ENCODE measurements around the gene HAND2. TPM values are rescaled to one million over a fixed set of nuclear protein-coding genes. Genes with fewer than 3 reads are reported as not detected.

Gene HAND2
- total and polyA plus RNA-seq, 10 donors: 0.80 to 6.3 (median 1.8) TPM

DNA sequence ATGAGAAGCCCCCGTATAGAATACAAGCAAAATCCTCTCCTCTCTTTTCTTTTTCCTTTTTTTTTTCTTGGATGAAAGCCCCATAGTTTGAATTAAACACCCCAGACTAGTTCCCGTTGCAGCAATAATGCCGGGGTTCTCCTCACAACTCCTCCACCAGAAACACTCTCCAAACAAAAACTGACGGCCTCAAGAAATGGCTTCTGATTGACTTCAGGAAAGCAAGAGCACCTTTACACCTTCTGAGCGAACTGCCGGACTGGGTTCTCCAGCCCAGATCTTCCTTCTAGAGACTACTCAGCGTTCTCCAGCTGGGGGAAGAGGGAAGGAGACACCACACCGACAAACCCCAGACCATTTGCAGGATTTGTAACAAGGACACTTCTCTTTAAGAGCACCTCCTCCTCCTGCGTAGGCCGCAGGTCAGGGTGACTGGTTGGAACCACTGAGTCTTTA, 4.0 kb downstream of the HAND2 start:
- DNase-seq: no peak
- no peaks in the 10 kb centered on the region for H3K36me3 ChIP-seq

GRCh38 chr4:173525118-173526011, 4.7 kb downstream of the HAND2 start:
- Histone ChIP-seq H3K4me3 (peak overlapping the region in 2 of 8 donors; percentile 5 to 9), H3K27me3 (replicated peaks in 1 of 7) (peaks cover 3 to 100% (median 97%) of the 10 kb centered on the region in 7 donors), H3K9me3 (peaks cover 0 to 9% (median 0%) of the 10 kb centered on the region in 8 donors), H3K36me3 (no peaks in the 10 kb centered on the region), H3K27ac (peak overlapping the region in 1 of 8 donors; percentile 78), H3K4me1 (peaks cover 0 to 53% (median 38%) of the 10 kb centered on the region in 6 donors)
- intact Hi-C loops (cut with DNase I; ENCODE audit: low total_unique reads): no loop called here
- DNase-seq: peak; percentile 66
- WGBS, 5 donors: 11 to 18% (median 15%) methylated on average over 45 to 48 of the region's 48 CpGs
- TF ChIP-seq POLR2A (IDR thresholded peaks at IDR 0.05) (no peak), POLR2AphosphoS5 (IDR thresholded peaks at IDR 0.05) (peak in 1 of 3 donors; percentile 46)

More for the DNA sequence above, 4.0 kb downstream of the HAND2 start:
- Histone ChIP-seq H3K4me3 (peak overlapping the region in 1 of 8 donors; percentile 44), H3K9me3 (peaks cover 0 to 9% (median 0%) of the 10 kb centered on the region in 8 donors), H3K27me3 (replicated peaks in 1 of 7) (peaks cover 3 to 100% (median 97%) of the 10 kb centered on the region in 7 donors), H3K4me1 (peaks cover 5 to 58% (median 44%) of the 10 kb centered on the region in 6 donors), H3K27ac (peak overlapping the region in 1 of 8 donors; percentile 78)
- intact Hi-C loops (cut with DNase I; ENCODE audit: low total_unique reads): no loop called here
- TF ChIP-seq, protein P1, sequence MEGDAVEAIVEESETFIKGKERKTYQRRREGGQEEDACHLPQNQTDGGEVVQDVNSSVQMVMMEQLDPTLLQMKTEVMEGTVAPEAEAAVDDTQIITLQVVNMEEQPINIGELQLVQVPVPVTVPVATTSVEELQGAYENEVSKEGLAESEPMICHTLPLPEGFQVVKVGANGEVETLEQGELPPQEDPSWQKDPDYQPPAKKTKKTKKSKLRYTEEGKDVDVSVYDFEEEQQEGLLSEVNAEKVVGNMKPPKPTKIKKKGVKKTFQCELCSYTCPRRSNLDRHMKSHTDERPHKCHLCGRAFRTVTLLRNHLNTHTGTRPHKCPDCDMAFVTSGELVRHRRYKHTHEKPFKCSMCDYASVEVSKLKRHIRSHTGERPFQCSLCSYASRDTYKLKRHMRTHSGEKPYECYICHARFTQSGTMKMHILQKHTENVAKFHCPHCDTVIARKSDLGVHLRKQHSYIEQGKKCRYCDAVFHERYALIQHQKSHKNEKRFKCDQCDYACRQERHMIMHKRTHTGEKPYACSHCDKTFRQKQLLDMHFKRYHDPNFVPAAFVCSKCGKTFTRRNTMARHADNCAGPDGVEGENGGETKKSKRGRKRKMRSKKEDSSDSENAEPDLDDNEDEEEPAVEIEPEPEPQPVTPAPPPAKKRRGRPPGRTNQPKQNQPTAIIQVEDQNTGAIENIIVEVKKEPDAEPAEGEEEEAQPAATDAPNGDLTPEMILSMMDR (IDR thresholded peaks at IDR 0.05 in 8 of 11, conservative IDR thresholded peaks at IDR 0.05 in 3 of 11): no peak
- TF ChIP-seq POLR2AphosphoS5 (IDR thresholded peaks at IDR 0.05) (no peak), POLR2A (IDR thresholded peaks at IDR 0.05) (no peak)
- 28 to 36% (median 35%) methylated on average over 10 of the region's 10 CpGs for WGBS, 5 donors

- TF ChIP-seq POLR2A (IDR thresholded peaks at IDR 0.05): no peak
- TF ChIP-seq, protein P1 (IDR thresholded peaks at IDR 0.05 in 8 of 11, conservative IDR thresholded peaks at IDR 0.05 in 3 of 11): no peak
- TF ChIP-seq POLR2AphosphoS5 (IDR thresholded peaks at IDR 0.05): no peak
- Histone ChIP-seq H3K27ac (peak overlapping the region in 1 of 8 donors; percentile 78), H3K27me3 (replicated peaks in 1 of 7) (peaks cover 3 to 100% (median 97%) of the 10 kb centered on the region in 7 donors), H3K9me3 (peaks cover 0 to 9% (median 0%) of the 10 kb centered on the region in 8 donors), H3K4me3 (no peak overlapping the region), H3K4me1 (peaks cover 0 to 46% (median 29%) of the 10 kb centered on the region in 6 donors), H3K36me3 (no peaks in the 10 kb centered on the region)
- 30 to 39% (median 33%) methylated on average over 25 of the region's 25 CpGs for WGBS, 5 donors
- intact Hi-C loops (cut with DNase I; ENCODE audit: low total_unique reads): no loop called here
- DNase-seq: no peak
Measured at GRCh38 chr4:173524218-173525117, 5.6 kb downstream of the HAND2 start.

DNA sequence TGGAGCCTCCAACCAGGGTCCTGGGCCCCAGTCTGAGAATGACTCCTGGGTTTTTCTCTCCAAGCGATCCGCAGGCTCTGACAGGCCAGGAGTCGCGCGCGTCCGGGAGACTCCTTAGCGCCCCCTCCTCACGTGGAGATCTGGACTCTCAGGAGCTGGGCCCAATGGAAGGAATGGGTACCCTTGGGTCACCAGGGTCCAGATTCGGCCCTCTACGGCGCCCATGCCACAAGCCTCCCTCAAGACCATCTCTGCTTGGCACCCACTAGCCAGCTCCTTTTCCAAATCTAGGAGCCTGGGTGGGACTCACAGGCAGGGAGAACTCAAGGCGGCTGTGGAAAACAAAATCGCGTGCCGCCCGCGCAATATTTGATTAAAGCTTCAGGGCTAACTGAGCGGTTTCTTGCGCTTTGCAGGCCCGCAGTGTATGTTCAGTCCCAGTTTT, 7.1 kb downstream of the HAND2 start:
- H3K4me1 ChIP-seq: peaks cover 3 to 48% (median 28%) of the 10 kb centered on the region in 6 donors
- H3K36me3 ChIP-seq: no peaks in the 10 kb centered on the region
- no peak for DNase-seq
- H3K4me3 ChIP-seq: peak overlapping the region in 5 of 8 donors; percentile 17 to 57 (median 29)
- TF ChIP-seq, protein P1 (IDR thresholded peaks at IDR 0.05 in 8 of 11, conservative IDR thresholded peaks at IDR 0.05 in 3 of 11): no peak
- no peak for TF ChIP-seq POLR2A (IDR thresholded peaks at IDR 0.05)
- no peak for TF ChIP-seq POLR2AphosphoS5 (IDR thresholded peaks at IDR 0.05)
- 18 to 28% (median 24%) methylated on average over 19 to 21 of the region's 21 CpGs for WGBS, 5 donors
- H3K27ac ChIP-seq: peak overlapping the region in 6 of 8 donors; percentile 56 to 80 (median 72)
- intact Hi-C loops (cut with DNase I; ENCODE audit: low total_unique reads): no loop called here
- H3K27me3 ChIP-seq (replicated peaks in 1 of 7): peaks cover 5 to 100% (median 99%) of the 10 kb centered on the region in 7 donors
- peaks cover 0 to 9% (median 0%) of the 10 kb centered on the region in 8 donors for H3K9me3 ChIP-seq
